ENCODE data around the gene NLRP12.

GRCh38 chr19:53786744-53787143 lies 37.4 kb downstream of the NLRP12 start:
- TF ChIP-seq CTCF (IDR thresholded peaks at IDR 0.05) (no peak), POLR2A (IDR thresholded peaks at IDR 0.05) (no peak)

Data from adrenal gland (tissue), 5 donors.